ENCODE measurements around the gene AGMO. TPM values are rescaled to one million over a fixed set of nuclear protein-coding genes. Genes with fewer than 3 reads are reported as not detected.

AGMO gene
- total and polyA plus RNA-seq, 12 donors = 0.05 to 0.34 (median 0.15) TPM; not detected in 7

GRCh38 chr7:15402436-15403136 lies 159.2 kb downstream of the AGMO start:
- Histone ChIP-seq H3K9me3 (replicated peaks in 1 of 3) (peaks cover 0 to 5% (median 0%) of the 10 kb centered on the region in 3 donors), H3K27ac (no peak overlapping the region), H3K4me3 (no peak overlapping the region), H3K36me3 (replicated peaks in 1 of 2) (no peaks in the 10 kb centered on the region), H3K4me1 (replicated peaks in 1 of 2) (no peaks in the 10 kb centered on the region), H3K27me3 (no peaks in the 10 kb centered on the region)
- TF ChIP-seq CTCF (IDR thresholded peaks at IDR 0.05) = no peak
- no peak for TF ChIP-seq POLR2A (IDR thresholded peaks at IDR 0.05)
- no peak for DNase-seq
- intact Hi-C loops (cut with DNase I) = no loop called here
- WGBS, 4 donors = 79 to 90% (median 83%) methylated on average over 2 of the region's 2 CpGs

- H3K4me3 ChIP-seq = no peak overlapping the region
- intact Hi-C loops (cut with DNase I) = no loop called here
- no peaks in the 10 kb centered on the region for H3K36me3 ChIP-seq (replicated peaks in 1 of 2)
- H3K9me3 ChIP-seq (replicated peaks in 1 of 3) = peaks cover 0 to 5% (median 0%) of the 10 kb centered on the region in 3 donors
- TF ChIP-seq POLR2A (IDR thresholded peaks at IDR 0.05) = no peak
- no peak for TF ChIP-seq CTCF (IDR thresholded peaks at IDR 0.05)
- no peaks in the 10 kb centered on the region for H3K27me3 ChIP-seq
- DNase-seq = no peak
- no peaks in the 10 kb centered on the region for H3K4me1 ChIP-seq (replicated peaks in 1 of 2)
- 62 to 78% (median 68%) methylated on average over 3 of the region's 3 CpGs for WGBS, 4 donors
- no peak overlapping the region for H3K27ac ChIP-seq
Observed at GRCh38 chr7:15400440-15400839, 161.4 kb downstream of the AGMO start.

GRCh38 chr7:15399441-15399840 lies 162.4 kb downstream of the AGMO start:
- intact Hi-C loops (cut with DNase I) = no loop called here
- 73 to 79% (median 77%) methylated on average over 2 of the region's 2 CpGs for WGBS, 4 donors
- no peak for TF ChIP-seq POLR2A (IDR thresholded peaks at IDR 0.05)
- TF ChIP-seq CTCF (IDR thresholded peaks at IDR 0.05) = no peak

GRCh38 chr7:15397922-15398760 lies 163.7 kb downstream of the AGMO start:
- no peak for DNase-seq
- 66 to 77% (median 69%) methylated on average over 9 of the region's 9 CpGs for WGBS, 4 donors
- H3K27me3 ChIP-seq = no peaks in the 10 kb centered on the region
- H3K36me3 ChIP-seq (replicated peaks in 1 of 2) = no peaks in the 10 kb centered on the region
- intact Hi-C loops (cut with DNase I) = no loop called here
- H3K27ac ChIP-seq = no peak overlapping the region
- H3K4me3 ChIP-seq = no peak overlapping the region
- TF ChIP-seq CTCF (IDR thresholded peaks at IDR 0.05) (no peak), POLR2A (IDR thresholded peaks at IDR 0.05) (no peak)
- H3K4me1 ChIP-seq (replicated peaks in 1 of 2) = no peaks in the 10 kb centered on the region
- H3K9me3 ChIP-seq (replicated peaks in 1 of 3) = peaks cover 0 to 4% (median 0%) of the 10 kb centered on the region in 3 donors

More at GRCh38 chr7:15399441-15399840, 162.4 kb downstream of the AGMO start:
- DNase-seq = no peak
- Histone ChIP-seq H3K4me1 (replicated peaks in 1 of 2) (no peaks in the 10 kb centered on the region), H3K9me3 (replicated peaks in 1 of 3) (peaks cover 0 to 5% (median 0%) of the 10 kb centered on the region in 3 donors), H3K27me3 (no peaks in the 10 kb centered on the region), H3K27ac (no peak overlapping the region), H3K36me3 (replicated peaks in 1 of 2) (no peaks in the 10 kb centered on the region), H3K4me3 (no peak overlapping the region)
